Mucosa of gallbladder (tissue), 1 donor: ENCODE measurements around the gene CLEC11A. TPM values are rescaled to one million over a fixed set of nuclear protein-coding genes. Genes with fewer than 3 reads are reported as not detected.
"Not testable (repeated sequence)": the region's sequence is repeated elsewhere in the genome, so short reads cannot be mapped to it uniquely, and the experiment has no call there.

Source experiments
- DNase-seq: peaks from one replicate; pipeline ENCODE4 v3.0.0-alpha.2; 2020; ENCODE audit warnings: low spot score
- total RNA-seq: library from RNA; stranded (reverse); gene quantifications from one replicate; pipeline ENCODE4 v1.2.1, GENCODE V29; 2021
- donor health status: DM: no; HTN: no; CAD: no.

Gene CLEC11A
- total RNA-seq, 1 donor from 2014 or later, result 15.1 TPM

- DNase-seq, result no peak
Observed at GRCh38 chr19:50721441-50722137, 1.6 kb upstream of the CLEC11A start.

GRCh38 chr19:50722201-50723013, 757 bp upstream of the CLEC11A start:
- no peak for DNase-seq

DNA sequence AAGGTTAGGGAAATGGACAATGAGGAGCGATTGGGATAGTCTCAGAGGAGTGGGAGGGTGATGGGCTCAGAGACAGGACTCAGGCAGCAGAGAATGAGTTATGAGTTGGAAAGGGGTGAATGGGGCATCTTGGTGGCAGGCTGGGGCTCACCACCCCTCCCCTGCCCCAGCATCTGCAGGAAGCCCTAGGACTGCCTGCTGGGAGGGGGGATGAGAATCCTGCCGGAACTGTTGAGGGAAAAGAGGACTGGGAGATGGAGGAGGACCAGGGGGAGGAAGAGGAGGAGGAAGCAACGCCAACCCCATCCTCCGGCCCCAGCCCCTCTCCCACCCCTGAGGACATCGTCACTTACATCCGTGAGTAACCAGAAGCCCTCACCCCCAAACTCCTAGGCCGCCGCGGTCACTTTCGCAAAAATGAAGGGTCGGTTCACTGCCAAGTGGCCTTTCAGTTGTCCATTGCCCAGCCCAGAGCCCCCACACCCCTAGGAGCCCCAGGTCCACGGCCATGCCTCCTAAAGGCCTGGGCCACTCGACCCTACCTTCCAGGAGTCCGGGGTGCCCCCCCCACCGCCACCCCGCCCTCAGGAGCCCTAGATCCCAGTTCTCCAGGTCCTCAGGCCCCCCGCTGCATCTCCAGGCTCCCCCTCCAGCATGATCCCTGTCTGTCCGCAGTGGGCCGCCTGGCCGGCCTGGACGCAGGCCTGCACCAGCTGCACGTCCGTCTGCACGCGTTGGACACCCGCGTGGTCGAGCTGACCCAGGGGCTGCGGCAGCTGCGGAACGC, 764 bp downstream of the CLEC11A start:
- no peak for DNase-seq

GRCh38 chr19:50724522-50725217, 1.5 kb downstream of the CLEC11A start:
- DNase-seq, result peak; percentile 99

DNA sequence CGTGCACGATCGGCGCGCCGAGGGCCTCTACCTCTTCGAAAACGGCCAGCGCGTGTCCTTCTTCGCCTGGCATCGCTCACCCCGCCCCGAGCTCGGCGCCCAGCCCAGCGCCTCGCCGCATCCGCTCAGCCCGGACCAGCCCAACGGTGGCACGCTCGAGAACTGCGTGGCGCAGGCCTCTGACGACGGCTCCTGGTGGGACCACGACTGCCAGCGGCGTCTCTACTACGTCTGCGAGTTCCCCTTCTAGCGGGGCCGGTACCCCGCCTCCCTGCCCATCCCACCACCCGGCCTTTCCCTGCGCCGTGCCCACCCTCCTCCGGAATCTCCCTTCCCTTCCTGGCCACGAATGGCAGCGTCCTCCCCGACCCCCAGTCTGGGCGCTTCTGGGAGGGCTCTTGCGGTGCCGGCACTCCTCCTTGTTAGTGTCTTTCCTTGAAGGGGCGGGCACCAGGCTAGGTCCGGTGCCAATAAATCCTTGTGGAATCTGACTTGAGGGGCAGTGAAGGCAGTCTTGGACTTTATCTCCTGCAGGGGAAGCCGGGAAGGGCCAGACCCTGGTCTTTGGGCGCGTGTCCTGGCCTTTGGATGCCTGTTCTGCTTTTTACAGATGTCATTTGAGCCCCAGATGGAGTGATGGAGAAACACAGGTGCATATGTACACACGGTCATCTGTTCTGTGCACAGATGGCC, 2.2 kb downstream of the CLEC11A start:
- DNase-seq, result no peak

DNA sequence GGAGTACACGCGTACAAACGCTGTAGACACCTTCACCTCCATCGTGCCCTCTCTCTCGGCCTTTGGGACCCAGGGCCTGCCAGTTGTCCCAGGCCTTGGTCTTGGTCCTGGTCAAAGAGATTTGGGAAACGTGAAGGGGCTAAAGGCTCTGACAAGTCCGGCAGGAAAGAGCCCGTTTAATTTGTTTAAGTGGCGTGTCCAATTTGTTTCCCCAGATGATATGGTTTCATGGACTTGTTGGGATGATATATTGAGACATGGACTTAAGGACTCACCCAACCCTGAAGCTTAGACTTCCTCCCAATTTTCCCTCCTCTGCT, 2.7 kb downstream of the CLEC11A start:
- DNase-seq, result no peak

DNA sequence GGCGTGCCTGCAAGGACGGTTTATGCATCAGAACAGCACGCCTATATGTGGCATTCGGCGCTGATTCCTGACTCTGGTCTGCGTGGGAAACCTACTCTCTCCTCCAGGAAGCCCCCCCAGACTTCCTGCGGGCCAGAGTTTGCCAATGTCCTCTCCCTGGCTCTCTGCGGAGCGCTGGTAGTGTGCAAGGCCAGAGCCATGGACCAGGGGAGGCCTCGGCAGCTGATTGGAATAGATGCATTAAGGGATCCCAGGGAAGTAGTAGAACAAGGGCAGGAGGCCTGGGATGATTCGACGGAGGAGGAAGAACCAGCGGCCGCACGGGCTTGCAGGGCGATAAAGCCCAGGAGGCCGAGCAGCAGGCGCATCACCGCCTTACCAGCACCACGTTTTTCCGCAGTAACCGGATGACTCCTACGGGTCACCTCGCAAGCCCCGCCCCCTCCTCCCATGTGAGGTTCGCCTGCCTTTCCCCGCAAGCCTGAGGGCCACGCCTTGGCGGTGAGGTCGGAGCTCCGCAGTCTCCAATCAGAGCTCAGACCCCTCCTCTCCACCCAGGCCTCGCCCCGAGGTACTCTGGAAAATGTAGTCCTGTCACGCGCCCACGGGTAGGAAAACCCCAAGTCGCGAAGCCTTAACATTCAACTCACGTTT, 5.0 kb downstream of the CLEC11A start:
- peak; percentile 65 for DNase-seq

DNA sequence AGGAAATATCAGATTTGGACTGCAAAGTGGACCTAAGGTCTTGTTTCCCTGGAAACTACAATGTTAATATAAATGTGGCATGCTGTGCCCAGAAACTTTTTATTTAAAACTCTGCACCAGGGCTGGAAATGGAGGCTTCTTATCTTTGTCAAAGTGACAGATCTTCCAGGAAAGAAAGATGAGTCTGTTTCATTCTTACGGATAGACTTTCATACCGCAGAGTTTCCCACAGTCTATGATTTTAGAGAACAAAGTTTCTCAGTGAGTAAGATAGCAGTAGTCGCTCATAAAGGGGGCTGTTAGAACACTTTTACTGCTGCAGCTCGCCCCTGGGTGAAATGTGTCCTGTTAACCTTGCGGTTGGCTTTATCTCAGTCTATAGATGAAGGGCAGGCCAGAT, 6.7 kb downstream of the CLEC11A start:
- no peak for DNase-seq

GRCh38 chr19:50735869-50736268, 12.7 kb downstream of the CLEC11A start:
- DNase-seq, result no peak

- no peak for DNase-seq
Observed at GRCh38 chr19:50736338-50736737, 13.2 kb downstream of the CLEC11A start.

GRCh38 chr19:50739132-50739913, 16.2 kb downstream of the CLEC11A start:
- DNase-seq, result no peak

DNA sequence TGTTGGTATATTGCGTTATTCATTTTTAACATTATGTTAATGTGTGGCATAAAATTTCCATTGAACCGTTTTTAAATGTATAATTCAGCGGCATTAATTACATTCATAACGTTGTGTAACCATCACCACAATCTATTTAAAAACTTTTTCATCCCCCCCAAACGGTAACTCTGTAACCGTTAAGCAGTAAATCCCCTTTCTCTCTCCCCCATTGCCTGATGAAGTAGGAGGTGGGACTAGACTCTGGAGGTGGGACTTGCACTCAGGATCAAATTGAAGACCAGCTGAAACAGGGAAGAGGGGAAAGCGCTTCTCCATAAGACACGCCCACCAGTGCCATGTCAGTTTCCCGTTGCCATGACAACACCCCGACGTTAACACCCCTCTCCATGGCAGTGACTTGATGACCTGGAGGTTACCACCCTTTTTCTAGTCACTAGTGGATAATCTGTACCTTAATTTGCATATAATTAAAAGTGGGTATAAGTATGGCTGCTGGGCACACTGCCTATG, 16.8 kb downstream of the CLEC11A start:
- no peak for DNase-seq

DNA sequence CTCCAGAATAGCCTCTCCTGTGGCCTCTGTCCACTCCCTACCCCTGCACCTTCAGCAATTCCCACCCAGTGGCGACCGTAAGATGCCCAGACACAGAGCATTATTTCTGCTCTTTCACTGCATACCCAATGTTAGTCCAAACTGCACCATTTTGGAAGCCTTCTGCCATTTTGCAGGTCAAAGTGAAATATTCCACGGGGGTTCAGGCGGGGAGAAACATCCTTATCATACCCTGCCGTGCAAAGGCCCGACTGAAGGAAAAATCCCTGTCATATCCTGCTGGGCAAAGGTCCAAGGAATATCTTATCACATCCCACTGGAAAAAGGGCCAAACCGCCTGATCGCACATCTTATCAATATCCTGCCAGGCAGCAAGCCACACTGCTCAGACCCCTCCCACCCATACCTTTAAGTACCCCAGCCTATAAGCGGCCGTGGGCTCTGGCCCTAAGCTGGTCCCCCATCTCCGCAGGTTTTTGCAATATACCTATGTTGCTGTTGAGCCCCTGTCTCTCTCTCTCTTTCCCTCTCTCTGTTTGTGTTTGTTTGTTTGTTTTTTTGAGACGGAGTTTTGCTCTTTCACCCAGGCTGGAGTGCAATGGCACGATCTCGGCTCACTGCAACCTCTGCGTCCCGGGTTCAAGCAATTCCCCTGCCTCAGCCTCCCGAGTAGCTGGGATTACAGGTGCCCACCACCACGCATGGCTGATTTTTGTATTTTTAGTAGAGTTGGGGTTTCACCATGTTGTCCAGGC, 18.2 kb downstream of the CLEC11A start:
- DNase-seq, result no peak

- DNase-seq, result no peak
Observed at GRCh38 chr19:50743537-50743936, 20.4 kb downstream of the CLEC11A start.

GRCh38 chr19:50745221-50745620, 22.1 kb downstream of the CLEC11A start:
- no peak for DNase-seq

GRCh38 chr19:50747141-50747540, 24.0 kb downstream of the CLEC11A start:
- not testable (repeated sequence) for DNase-seq

DNA sequence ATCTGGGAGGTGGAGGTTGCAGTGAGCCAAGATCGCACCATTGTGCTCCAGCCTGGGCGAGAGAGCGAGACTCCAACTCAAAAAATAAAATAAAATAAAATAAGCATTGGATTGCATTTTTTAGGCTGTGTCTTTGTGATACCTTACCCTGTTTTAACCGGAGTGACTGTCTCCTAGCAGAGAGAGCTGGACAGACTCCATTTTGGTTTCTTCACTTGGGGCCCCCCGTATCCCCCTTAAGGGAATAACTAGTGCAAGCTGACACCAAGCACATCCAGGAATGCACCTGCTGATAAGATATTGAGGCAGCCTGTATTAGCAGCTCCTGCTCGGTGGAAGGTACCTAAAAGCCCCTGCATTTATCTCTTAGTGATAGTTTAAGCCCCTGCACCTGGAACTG, 26.3 kb downstream of the CLEC11A start:
- no peak for DNase-seq

GRCh38 chr19:50750010-50750409, 26.8 kb downstream of the CLEC11A start:
- no peak for DNase-seq

DNA sequence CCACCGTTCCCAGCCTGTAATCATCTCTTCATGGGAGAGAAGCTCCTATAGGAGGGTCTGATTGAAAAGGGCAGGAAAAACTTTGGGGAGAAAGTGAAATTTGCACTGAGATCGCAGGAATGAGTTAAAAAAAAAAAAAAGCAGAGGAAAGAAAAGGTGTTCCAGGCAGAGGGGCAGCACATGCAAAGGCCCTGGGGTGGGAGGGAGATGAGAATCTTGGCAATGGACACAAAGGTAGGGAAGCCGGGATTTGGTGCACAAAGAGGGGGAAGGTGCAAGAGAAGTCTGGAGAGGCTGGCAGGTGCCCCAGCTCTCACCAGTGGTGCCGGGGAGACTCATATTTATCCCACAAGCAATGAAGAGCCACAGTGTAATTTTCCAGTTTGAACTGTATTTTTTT, 30.7 kb downstream of the CLEC11A start:
- no peak for DNase-seq
